Stimulated activated CD8-positive, alpha-beta memory T cell treated with anti-CD3 and anti-CD28 coated beads, Interleukin-12 subunit alpha, Interleukin-12 subunit beta, amount 100 ng/mL, for 24 hours (primary cell): ENCODE results near the gene CDHR2.
"Not testable (repeated sequence)": the region's sequence is repeated elsewhere in the genome, so short reads cannot be mapped to it uniquely, and the experiment has no call there.

Source experiments
- DNase-seq: peaks from one replicate; pipeline ENCODE4 v3.0.0-alpha.2; 2020; ENCODE audit errors: extremely low read depth

CDHR2 gene

GRCh38 chr5:176540956-176541337, 8.2 kb upstream of the CDHR2 start:
- no peak for DNase-seq

- no peak for DNase-seq
These were observed 7.6 kb upstream of the CDHR2 start for GRCh38 chr5:176541338-176542134.

GRCh38 chr5:176542135-176542595, 7.0 kb upstream of the CDHR2 start:
- DNase-seq: no peak

- no peak for DNase-seq
These were observed 6.3 kb upstream of the CDHR2 start for GRCh38 chr5:176542596-176543427.

GRCh38 chr5:176543428-176544182, 5.5 kb upstream of the CDHR2 start:
- no peak for DNase-seq

GRCh38 chr5:176545388-176545736, 3.8 kb upstream of the CDHR2 start:
- no peak for DNase-seq

GRCh38 chr5:176545737-176546509, 3.2 kb upstream of the CDHR2 start:
- no peak for DNase-seq

GRCh38 chr5:176547802-176548201, 1.3 kb upstream of the CDHR2 start:
- no peak for DNase-seq

- DNase-seq: no peak
These were observed 729 bp downstream of the CDHR2 start for GRCh38 chr5:176549871-176550270.

- no peak for DNase-seq
These were observed 1.2 kb downstream of the CDHR2 start for GRCh38 chr5:176550275-176550831.

- not testable (repeated sequence) for DNase-seq
These were observed 1.8 kb downstream of the CDHR2 start for GRCh38 chr5:176550937-176551336.

- DNase-seq: no peak
These were observed 3.3 kb downstream of the CDHR2 start for GRCh38 chr5:176552332-176552869.

- DNase-seq: no peak
These were observed 4.3 kb downstream of the CDHR2 start for GRCh38 chr5:176553260-176554085.

- DNase-seq: no peak
These were observed 8.7 kb downstream of the CDHR2 start for GRCh38 chr5:176557846-176558245.

GRCh38 chr5:176559683-176560082, 10.5 kb downstream of the CDHR2 start:
- no peak for DNase-seq

GRCh38 chr5:176560364-176560763, 11.2 kb downstream of the CDHR2 start:
- DNase-seq: no peak

- no peak for DNase-seq
These were observed 12.1 kb downstream of the CDHR2 start for GRCh38 chr5:176561259-176561658.

- no peak for DNase-seq
These were observed 13.0 kb downstream of the CDHR2 start for GRCh38 chr5:176562189-176562588.

GRCh38 chr5:176564002-176564401, 14.9 kb downstream of the CDHR2 start:
- no peak for DNase-seq

- DNase-seq: no peak
These were observed 16.7 kb downstream of the CDHR2 start for GRCh38 chr5:176565760-176566288.
